CD4-positive, alpha-beta T cell treated with Interleukin-15 for 4 hours (primary cell): ENCODE data around the gene FGGY.

Experiments used
- DNase-seq: peaks from one replicate; pipeline ENCODE4 v3.0.0-alpha.2; 2020; ENCODE audit warnings: low spot score

FGGY gene

DNA sequence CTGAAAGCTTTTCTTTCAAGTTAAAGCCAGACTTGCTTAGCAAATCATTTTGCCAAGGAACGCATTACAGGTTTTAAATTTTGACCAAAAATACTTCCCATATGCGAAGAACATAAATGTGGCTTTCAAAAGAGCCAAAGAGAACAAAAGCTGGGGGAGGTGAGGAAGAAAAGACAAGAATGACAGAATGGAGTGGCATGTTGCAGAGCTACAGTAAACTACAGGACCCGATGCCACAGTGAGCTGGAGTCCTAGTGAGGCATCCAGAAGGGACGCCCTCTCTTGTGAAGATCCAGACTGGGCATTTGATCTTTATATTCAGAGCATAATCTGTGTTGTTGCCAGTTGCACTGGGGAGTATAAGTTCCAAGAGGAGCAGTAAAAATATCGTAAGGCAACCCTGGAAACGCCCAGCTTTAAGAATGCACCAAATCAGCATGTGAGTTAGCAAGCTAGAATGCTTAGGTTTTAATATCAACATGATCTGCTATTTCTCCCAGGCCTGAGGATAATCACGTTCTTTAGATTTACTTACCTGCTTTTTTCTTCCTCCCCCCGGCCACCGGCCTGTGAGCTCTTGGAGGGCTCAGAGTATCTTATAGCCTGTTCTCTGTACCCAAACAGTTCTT lies 469.4 kb downstream of the FGGY start:
- no peak for DNase-seq

DNA sequence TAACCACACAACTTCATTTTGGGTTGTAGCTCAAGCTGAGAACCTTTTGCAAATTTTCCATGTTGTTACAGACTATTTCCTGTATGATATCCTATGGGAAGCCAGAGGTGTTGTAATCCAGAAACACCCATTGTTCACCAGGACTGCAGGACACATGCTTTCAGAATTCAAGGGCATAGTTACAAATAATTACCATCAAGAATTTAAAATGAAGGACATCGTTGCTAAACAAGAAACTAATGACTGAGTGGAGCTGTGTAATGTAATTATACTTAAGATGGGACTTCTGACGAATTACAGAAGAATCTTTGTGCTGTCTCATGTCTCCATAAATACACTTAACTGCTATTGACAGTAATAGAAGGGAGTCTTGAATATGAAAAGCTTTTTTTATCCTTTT lies 470.2 kb downstream of the FGGY start:
- no peak for DNase-seq

DNA sequence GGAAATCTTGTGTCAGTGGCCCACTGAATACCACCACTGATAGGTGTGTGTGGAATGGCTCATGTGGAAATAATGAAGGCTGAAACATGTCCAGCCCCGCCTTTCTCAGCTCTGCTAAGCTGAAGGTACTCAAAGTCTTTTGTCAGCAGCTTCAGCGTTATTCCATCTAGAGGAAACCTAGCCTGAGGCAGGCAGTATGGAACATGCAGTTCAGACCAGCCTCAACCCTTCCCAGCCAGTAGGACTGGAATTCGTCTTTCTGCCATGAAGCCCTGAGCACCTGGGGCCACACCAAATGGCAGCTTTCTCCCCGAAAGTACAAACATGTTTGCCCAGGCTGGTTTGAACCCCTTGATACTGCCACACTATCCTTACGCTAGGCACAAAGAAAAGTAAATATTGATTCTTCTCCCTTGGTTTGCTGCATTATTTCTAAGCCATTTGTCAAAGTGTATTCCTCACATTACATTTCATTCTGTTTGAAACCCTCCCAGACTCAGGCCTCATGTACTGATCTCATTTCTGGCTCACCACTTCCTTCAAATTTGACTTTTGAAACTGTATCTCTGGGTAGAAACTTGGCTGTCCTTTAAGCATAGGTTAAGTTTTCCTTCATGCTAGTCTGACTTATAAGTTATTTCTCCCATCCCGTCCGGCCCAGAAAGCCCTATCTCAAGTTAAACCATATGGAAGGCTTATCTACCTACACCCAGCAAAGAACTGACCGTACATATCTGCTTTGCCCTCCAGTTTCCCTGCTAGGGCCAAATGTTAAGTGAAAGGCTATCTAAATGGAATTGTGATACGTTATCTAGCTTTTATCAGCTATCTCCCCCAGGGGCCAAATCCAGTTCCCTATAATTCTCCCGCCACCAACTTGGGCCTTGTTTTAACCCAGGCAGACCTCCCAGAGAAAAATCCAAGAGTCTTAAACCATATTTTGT lies 472.2 kb downstream of the FGGY start:
- DNase-seq: no peak

DNA sequence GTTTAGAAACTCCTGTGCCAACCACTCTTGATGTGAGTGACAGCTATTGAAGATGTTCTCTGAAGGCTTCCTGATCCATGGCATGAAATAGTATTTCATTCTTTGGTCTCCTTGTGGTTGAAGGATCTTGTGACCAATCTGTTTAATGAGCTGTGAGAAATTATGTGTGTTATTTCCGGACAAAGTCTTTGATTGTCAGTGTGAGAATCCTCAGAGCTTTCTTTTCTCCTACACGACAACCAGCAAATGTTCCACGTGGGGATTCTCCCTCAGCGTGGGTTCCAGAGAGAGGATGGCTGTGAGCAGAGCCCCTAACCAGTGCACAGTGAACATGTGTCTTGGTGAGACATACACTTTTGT lies 472.8 kb downstream of the FGGY start:
- DNase-seq: no peak

DNA sequence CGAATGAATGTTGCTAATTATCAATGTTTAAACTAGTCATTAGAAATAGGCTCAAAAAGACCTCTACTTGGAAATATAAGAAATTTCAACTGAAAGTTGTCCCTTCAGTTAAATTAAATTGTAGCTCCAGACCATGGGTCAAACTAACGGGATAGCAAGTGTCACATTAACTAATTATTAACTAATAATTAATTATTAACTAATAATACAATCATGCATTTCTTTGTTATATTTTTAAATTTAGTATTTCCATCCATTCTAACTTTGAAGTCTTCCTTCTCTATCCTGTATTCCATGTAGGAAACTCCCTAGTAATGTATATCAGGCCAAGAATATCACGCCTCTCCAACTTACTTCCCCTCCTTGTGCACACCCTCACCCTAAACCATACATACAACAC lies 474.5 kb downstream of the FGGY start:
- DNase-seq: no peak

DNA sequence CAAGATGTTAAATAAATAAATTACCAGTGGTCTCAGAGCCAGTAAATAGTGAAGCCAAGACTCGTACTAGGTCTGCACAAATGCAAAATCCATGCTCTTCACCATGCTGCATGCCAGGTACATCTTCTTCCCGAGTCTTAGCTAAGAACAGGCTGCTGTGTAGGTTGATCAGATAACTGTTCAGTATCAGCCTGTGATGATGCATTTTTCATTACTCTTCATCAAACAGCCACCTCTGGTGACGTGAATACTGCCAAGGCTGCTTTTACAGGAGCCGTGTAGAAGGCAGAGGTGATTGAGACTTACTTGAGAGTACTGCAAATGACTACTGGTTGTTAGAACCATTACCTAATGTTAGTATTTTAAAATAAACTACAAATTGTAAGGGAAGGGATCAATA lies 478.6 kb downstream of the FGGY start:
- DNase-seq: no peak

DNA sequence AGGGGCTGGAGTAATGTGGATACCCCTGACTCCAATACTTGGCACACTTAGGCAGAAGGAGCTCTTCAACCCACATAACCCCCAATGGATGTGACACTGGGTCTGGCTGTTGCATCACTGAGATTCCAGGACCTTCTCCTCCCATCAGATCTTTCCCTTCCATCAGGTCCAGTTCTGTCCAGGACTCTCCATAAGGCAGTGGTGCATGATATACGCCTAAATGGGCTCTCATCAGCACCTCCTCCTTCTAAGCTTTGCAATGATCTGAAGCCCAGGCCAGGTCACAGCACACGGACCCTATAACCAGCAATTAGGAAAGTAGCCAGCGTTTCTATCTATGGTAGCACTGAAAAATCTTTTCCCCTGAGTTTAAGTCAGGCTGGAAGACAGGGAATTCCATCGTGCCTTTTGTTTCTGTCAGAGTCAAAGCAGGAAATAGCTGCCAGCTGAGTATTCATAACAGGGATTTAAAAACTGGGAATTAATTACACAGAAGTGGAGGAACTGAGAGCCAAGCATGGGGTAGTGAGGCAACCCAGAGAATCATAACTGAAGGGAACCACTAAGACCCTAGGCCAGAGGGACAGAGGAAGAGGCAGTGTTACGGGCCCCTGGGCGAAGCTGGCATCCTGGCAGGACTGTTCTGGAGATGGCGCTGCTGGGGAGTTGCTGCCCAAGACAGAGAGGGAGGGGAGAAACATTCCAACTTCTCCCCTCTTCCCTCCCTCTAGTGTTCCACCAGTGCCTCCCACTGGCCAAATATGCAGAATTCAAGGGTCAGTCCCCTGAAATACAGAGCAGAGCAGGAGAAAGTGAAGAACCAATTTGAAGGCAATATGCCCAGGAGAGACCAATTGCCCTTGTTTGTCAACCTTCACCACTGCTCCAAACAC lies 480.3 kb downstream of the FGGY start:
- no peak for DNase-seq

DNA sequence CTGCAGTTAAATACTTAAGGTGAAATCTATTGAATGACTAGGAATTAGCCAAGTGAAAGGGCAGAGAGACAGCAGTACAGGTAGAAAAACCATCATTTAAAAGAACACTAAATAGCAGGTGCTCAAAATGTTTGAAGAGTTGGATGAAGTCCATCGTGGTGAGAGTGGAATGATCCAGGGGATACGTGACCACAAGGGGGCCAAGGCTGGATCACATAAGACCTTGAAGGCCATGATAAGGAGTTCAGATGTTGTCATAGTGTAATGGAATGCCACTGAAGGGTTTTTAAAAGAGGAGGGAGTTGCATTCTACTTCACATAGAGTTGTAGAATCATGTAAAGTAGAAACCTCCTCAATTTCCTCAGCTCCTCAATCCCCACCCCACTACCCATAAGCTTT lies 483.1 kb downstream of the FGGY start:
- no peak for DNase-seq

DNA sequence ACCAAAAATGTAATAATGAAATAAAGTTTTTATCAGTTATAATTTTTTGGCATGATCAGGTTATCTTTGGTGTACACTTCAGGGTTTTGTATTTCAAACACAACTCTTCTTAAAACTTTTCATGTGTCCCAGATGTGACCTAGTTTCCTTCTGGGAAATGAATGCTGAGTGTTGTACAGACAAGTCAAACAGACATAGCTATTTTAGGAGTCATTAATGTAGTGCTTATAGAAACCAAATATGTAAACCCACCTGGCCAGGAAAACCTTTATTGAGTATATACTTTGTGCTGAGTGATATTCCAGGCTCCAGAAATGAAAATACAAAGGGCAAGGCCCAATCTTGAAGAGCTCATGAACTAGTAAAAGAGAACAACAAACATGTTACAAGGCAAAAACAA lies 491.9 kb downstream of the FGGY start:
- no peak for DNase-seq

DNA sequence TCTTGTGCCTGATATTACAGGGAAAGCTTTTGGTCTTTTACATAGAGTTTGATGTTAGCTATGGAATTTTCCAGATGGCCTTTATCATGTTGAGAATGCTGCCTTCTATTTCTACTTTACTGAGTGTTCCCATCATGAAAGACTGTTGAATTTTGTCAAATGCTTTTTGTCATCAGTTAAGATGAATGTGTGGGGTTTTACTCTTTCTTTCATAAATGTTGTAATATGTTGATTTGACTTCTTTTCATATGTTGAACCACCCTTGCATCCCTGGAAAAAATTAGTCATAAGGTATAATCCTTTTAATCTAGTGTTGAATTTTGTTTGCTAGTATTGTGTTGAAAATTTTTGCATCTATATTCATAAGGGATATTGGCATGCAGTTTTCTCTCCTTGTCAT lies 501.7 kb downstream of the FGGY start:
- no peak for DNase-seq

DNA sequence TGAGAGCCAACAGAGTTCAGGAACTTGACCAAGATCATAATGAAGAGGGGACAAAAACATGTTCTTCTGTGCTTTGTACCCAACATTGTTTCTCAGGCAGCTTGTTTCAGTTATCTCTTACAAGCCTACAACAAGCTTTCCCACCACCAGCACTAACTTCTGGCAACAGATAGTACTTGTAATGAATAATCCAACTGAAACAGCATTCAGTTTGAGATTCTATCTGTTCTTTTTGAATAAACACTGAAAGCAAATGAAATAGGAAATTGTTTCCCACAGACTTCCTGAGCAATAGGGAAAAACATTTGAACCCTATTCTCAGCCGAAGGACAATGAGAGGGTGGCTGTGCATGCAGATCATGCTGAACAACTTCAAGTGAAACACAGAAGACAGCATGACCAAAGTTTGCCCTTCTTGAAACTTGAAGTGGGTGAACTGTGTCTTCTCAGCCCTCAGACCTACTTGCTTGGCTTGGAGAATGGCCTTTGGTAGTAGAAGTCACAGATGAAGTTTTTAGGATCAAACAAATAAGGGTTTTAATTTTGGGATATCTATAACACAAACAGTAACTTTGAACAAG lies 506.7 kb downstream of the FGGY start:
- no peak for DNase-seq

DNA sequence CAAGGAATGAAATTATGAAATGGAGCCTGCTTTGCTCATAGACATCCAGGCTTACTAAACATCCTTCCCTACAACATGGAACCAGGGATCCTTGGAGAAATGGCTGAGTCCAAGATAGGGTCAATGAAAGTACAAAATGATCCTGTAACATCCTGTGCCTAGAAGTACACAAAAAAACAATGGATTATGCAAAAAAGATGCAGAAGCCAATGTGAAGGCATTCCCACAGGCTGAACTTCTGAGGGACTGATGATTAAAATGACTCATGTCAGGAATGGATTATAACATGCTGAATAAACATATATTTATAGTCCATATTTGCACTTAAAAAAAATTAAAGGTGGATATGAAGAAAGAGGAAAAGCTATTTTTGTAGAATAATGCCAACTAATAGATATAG lies 507.4 kb downstream of the FGGY start:
- DNase-seq: no peak

DNA sequence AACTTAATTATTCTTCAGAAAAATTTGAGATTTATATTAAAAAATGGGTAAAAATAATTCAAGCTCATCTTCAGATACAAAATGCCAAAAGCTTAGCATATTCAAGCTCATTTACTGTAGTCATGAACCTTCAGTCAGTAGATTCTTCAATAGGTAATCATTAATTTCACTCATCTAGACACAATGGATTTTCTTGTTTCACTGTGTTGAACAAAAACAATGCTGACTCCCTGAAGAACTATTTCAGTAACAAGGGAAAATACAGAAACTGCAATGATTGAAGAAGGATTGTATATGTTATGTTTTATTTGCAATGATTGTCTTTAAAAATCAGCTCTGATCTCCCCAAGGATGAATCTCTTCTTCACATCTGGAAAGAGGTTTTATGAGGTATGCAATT lies 508.7 kb downstream of the FGGY start:
- no peak for DNase-seq
